WTC11 (cell line): ENCODE measurements around the gene KRT7.

Experiments used
- ATF6 ChIP-seq: sonication (generic); formaldehyde crosslinking; IDR thresholded peaks from 2 replicates; pipeline ENCODE4 v1.8.1; 2023; ENCODE audit warnings: mild to moderate bottlenecking, missing genetic modification reagents
- E2F4 ChIP-seq: sonication (generic); formaldehyde crosslinking; IDR thresholded peaks from 2 replicates; pipeline ENCODE4 v1.8.1; 2022; ENCODE audit warnings: low read depth, mild to moderate bottlenecking, moderate library complexity, missing genetic modification reagents, borderline replicate concordance
- JUN ChIP-seq: sonication (generic); formaldehyde crosslinking; IDR thresholded peaks from 2 replicates; pipeline ENCODE4 v1.8.0; 2023; ENCODE audit warnings: mild to moderate bottlenecking, missing genetic modification reagents
- TP53 ChIP-seq: sonication (generic); formaldehyde crosslinking; IDR thresholded peaks from 2 replicates; pipeline ENCODE4 v1.8.1; 2023; ENCODE audit warnings: mild to moderate bottlenecking, missing genetic modification reagents

- no peak for TF ChIP-seq ATF6
- no peak for TF ChIP-seq TP53 (CRISPR knock-in tag)
- no peak for TF ChIP-seq JUN (CRISPR knock-in tag)
- no peak for TF ChIP-seq E2F4 (CRISPR knock-in tag)
These were observed 31.6 kb upstream of the KRT7 start for GRCh38 chr12:52201451-52201839.
